Measurements from ENCODE around the gene SAFB.

SAFB gene

DNA sequence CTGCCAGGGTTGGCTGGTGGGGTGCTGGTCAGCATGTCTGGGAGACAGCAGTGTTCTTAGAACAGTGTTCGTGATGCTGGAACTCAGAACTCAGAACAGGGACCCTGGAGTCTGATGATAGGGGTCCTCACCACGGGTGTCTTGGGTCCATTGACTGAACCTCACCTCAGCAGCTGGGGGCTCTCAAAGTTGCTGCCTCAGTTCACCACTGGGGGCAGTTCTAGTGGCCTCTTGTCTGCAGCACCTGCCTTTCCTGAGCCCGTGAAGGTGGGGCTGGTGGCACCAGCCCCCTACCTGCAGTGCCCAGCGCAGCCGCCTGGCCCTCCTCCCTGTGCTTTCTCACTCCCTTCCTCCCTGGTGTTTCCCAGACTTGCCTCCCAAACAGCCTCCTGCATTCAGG, 28.5 kb downstream of the SAFB start:
- Histone ChIP-seq H3K4me1 (ENCODE audit: insufficient read depth, low read length) (no peaks in the 10 kb centered on the region), H3K36me3 (ENCODE audit: insufficient read depth, low read length) (peaks cover 58% of the 10 kb centered on the region), H3K9me3 (ENCODE audit: control insufficient read depth, insufficient read depth, low read length) (no peaks in the 10 kb centered on the region), H3K9ac (ENCODE audit: low read depth, low read length) (no peak overlapping the region)

DNA sequence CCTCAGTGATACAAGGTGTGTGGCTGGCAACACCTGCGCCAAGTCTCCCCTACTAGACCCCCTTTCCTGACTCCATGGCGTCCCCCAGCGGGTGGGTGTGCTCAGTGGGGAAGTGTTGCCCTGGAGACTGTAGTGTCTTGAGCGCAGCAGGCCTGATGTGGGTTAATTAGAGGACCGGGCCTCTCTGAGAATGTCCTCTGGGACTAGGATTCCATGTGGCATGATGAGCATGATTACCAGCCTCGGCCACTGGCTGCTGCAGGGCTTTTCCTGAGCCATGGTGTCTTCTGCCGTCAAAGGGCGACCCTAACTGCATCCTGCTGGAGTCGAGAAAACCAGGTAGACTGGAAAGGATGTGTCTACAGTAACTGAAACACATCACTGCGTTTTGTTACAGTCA, 29.4 kb downstream of the SAFB start:
- Histone ChIP-seq H3K36me3 (ENCODE audit: insufficient read depth, low read length) (peaks cover 54% of the 10 kb centered on the region), H3K9ac (ENCODE audit: low read depth, low read length) (no peak overlapping the region), H3K9me3 (ENCODE audit: control insufficient read depth, insufficient read depth, low read length) (no peaks in the 10 kb centered on the region), H3K4me1 (ENCODE audit: insufficient read depth, low read length) (no peaks in the 10 kb centered on the region)

DNA sequence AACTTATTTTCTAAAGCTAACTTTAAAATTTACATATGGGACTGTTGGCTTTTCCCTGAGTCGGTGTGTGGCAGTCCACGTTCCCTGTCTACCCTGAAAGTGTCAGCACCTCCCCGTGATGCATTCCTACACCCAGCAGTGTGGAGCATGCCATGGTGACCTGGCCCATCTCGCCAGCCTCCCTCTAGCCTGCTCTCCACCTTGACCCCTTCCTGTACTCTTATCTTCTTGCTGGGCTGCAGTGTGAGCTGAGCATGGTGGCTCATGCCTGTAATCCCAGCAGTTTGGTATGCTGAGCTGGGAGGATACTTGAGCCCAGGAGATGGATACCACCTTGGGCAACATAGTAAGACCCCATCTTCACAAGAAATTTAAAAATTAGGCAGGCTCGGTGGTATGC, 32.0 kb downstream of the SAFB start:
- H3K9me3 ChIP-seq (ENCODE audit: control insufficient read depth, insufficient read depth, low read length) = no peaks in the 10 kb centered on the region
- no peaks in the 10 kb centered on the region for H3K4me1 ChIP-seq (ENCODE audit: insufficient read depth, low read length)
- H3K36me3 ChIP-seq (ENCODE audit: insufficient read depth, low read length) = peaks cover 47% of the 10 kb centered on the region
- H3K9ac ChIP-seq (ENCODE audit: low read depth, low read length) = no peak overlapping the region

DNA sequence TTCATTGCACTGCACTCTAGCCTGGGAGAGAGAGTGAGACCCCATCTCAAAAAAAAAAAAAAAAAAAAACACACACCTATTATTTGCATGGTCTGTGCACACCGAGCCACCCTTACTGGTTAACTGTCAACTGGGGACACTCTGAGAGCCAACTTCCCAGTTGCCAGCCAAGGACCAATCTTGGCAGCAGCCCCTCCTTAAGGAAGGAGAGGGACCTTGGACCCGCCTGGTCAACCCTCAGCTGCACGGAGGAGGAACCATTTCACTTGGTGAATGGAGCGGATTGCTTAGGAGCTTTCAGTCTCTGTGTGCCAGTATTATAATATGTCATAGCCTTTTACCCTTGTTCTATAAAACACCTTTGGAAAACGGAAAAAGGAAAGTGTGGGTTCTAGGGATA, 32.5 kb downstream of the SAFB start:
- H3K9ac ChIP-seq (ENCODE audit: low read depth, low read length) = no peak overlapping the region
- H3K36me3 ChIP-seq (ENCODE audit: insufficient read depth, low read length) = peaks cover 48% of the 10 kb centered on the region
- no peaks in the 10 kb centered on the region for H3K9me3 ChIP-seq (ENCODE audit: control insufficient read depth, insufficient read depth, low read length)
- no peaks in the 10 kb centered on the region for H3K4me1 ChIP-seq (ENCODE audit: insufficient read depth, low read length)

DNA sequence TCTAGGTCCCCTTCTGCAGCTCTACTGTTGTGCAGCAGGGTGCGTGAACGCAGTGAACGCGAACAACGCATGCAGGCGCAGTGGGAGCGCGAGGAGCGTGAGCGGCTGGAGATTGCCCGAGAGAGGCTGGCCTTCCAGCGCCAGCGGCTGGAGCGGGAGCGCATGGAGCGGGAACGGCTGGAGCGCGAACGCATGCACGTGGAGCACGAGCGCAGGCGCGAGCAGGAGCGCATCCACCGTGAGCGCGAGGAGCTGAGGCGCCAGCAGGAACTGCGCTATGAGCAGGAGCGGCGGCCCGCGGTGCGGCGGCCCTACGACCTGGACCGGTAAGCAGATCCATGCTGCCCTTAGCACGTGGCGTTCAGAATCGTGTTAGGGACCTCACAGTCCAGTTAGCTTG, 38.6 kb downstream of the SAFB start:
- Histone ChIP-seq H3K36me3 (ENCODE audit: insufficient read depth, low read length) (peaks cover 31% of the 10 kb centered on the region), H3K4me1 (ENCODE audit: insufficient read depth, low read length) (no peaks in the 10 kb centered on the region; the same call in 1 of the 2 replicates), H3K9me3 (ENCODE audit: control insufficient read depth, insufficient read depth, low read length) (no peaks in the 10 kb centered on the region), H3K9ac (ENCODE audit: low read depth, low read length) (no peak overlapping the region)

DNA sequence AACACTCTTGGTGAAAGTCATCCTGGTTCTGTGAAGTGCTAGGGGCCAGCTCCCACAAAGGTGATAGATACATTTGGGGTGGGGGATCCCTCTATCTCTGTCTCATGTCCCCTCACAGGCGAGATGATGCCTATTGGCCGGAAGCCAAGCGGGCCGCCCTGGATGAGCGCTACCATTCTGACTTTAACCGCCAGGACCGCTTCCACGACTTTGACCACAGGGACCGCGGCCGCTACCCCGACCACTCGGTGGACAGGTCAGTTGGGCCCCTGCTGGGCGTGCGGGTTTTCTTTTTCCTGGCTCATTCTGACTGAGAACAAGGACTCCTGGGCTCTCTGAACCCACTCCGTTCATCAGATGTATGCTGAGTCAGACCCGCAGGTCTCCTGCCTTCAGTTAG, 41.0 kb downstream of the SAFB start:
- H3K4me1 ChIP-seq (ENCODE audit: insufficient read depth, low read length) = peaks cover 6% of the 10 kb centered on the region; the same call in 1 of the 2 replicates
- peaks cover 26% of the 10 kb centered on the region for H3K36me3 ChIP-seq (ENCODE audit: insufficient read depth, low read length)
- H3K9me3 ChIP-seq (ENCODE audit: control insufficient read depth, insufficient read depth, low read length) = no peaks in the 10 kb centered on the region
- H3K9ac ChIP-seq (ENCODE audit: low read depth, low read length) = no peak overlapping the region

DNA sequence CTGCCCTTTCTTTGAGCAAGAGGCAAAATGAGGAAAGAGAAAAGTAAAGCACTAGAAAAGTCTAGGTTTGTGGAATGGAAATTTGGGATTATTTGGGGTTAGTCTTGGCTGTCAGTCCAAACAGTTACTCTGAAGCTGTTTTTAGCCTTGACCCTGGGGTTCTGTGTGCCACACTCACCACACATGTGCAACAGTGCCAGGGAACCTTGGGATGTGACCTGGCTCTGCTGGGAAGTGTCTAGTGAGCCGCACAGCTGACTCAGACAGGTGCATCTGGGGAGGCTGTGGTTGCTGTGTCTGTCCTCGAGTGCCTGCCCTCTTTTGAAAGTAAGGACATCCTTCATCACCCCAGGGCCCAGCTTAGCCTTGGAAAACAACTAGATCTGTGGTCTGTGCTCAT, 41.6 kb downstream of the SAFB start:
- H3K36me3 ChIP-seq (ENCODE audit: insufficient read depth, low read length) = peaks cover 25% of the 10 kb centered on the region
- no peaks in the 10 kb centered on the region for H3K9me3 ChIP-seq (ENCODE audit: control insufficient read depth, insufficient read depth, low read length)
- H3K9ac ChIP-seq (ENCODE audit: low read depth, low read length) = no peak overlapping the region
- peaks cover 6% of the 10 kb centered on the region; the same call in 1 of the 2 replicates for H3K4me1 ChIP-seq (ENCODE audit: insufficient read depth, low read length)

DNA sequence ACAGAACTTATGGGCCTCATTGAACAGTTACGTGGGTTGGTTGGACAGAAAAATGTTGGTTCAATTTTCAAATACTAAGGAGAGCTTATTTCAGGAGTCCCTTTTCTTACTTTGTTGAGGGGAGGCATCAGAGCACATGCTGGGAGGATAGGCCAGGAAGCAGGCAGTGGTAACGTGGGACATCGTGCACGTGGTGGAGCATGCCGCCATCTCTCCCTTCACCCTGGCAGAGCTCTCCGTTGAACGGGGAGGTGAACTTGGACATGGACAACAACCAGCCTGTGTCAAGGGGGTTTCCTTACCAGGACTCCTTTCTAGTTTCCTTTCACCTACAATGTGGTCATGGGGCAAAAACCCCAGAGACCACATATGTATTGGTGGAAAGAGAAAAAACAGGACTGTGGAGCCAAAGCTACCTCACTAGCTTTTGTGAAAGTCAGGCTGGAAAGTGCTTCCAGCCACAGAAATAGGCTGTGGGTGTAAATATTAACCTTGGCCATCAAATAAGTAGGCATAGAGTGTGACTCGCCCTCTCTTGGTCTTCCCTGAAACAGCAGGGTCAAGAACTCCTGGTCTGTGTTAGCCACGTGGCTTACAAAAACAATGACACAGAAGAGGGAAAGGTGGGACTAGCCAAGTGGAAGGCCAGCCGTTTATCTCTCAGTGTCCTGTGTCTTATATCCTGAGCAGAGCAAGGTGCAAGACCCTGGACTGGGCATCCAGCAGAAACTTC, 43.1 kb downstream of the SAFB start:
- Histone ChIP-seq H3K4me1 (ENCODE audit: insufficient read depth, low read length) (peaks cover 6% of the 10 kb centered on the region; the same call in 1 of the 2 replicates), H3K9ac (ENCODE audit: low read depth, low read length) (no peak overlapping the region), H3K9me3 (ENCODE audit: control insufficient read depth, insufficient read depth, low read length) (no peaks in the 10 kb centered on the region), H3K36me3 (ENCODE audit: insufficient read depth, low read length) (peaks cover 13% of the 10 kb centered on the region)

DNA sequence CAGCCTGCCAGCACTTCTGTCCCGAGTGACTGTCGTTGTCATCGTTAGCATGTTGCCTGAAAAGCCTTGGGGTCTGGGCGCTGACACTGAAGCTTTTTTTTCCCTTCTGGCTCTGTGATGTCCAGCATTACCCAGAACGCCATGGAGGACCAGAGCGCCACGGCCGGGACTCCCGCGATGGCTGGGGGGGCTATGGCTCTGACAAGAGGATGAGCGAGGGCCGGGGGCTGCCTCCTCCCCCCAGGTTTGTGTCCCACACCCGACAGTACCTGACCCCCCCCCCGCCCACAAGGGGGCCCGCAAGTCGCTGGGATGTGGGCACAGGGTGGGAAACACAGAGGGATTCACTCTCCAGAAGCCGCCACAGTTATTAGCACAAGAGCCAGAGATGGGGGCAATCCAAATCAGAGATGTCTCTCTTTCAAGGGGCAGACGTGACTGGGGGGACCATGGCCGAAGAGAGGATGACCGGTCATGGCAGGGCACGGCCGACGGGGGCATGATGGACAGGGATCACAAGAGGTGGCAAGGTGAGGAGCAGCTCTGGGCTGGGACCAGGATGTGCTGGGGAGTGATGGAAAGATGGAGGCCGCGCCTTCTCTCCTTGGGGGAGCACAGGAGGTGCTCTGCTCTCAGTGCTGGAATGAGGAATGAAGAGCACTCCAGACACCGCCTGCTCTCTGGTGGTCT, 44.2 kb downstream of the SAFB start:
- Histone ChIP-seq H3K4me1 (ENCODE audit: insufficient read depth, low read length) (peaks cover 6% of the 10 kb centered on the region; the same call in 1 of the 2 replicates), H3K36me3 (ENCODE audit: insufficient read depth, low read length) (peaks cover 13% of the 10 kb centered on the region), H3K9ac (ENCODE audit: low read depth, low read length) (no peak overlapping the region), H3K9me3 (ENCODE audit: control insufficient read depth, insufficient read depth, low read length) (no peaks in the 10 kb centered on the region)

DNA sequence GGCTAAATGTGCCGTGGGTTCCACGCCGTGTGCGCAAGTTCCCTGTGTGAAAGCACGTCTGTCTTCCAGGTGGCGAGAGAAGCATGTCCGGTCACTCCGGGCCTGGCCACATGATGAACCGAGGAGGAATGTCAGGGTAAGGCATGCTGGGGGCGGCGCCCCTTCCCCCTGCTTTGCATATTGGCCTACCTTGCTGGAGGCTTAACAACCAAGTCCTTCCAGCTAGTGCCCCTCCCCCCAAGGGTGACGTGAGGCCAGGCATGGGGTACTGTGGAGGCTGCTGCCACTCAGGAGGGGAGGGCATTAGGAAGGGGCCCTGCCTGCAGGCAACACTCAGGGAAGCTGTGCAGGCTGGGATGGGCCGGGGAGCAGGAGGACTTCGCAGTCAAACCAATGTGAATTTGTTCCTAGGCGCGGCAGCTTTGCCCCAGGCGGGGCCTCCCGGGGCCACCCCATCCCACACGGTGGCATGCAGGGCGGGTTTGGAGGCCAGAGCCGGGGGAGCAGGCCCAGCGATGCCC, 44.9 kb downstream of the SAFB start:
- Histone ChIP-seq H3K9me3 (ENCODE audit: control insufficient read depth, insufficient read depth, low read length) (no peaks in the 10 kb centered on the region), H3K9ac (ENCODE audit: low read depth, low read length) (no peak overlapping the region), H3K36me3 (ENCODE audit: insufficient read depth, low read length) (peaks cover 13% of the 10 kb centered on the region), H3K4me1 (ENCODE audit: insufficient read depth, low read length) (peaks cover 6% of the 10 kb centered on the region; the same call in 1 of the 2 replicates)

DNA sequence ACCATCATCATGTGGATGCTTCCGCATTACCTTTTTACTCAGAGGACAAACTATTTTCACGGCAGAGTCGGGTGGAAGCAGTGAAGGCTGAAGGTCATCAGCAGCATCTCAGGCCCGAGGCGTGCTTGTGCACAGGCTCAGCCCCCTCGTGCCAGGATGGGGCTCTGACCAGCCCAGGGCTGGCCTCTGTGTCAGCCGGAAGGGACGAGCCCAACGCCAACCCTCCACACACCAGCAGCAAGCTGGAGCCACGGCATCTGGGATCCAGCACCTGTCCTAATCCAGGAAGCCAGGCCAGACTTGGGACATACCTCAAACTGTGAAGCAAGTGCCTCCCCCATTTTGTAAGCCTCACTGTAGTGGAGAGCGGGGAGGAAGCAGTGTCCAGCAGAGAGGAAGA, 46.3 kb downstream of the SAFB start:
- no peaks in the 10 kb centered on the region for H3K9me3 ChIP-seq (ENCODE audit: control insufficient read depth, insufficient read depth, low read length)
- no peak overlapping the region for H3K9ac ChIP-seq (ENCODE audit: low read depth, low read length)
- peaks cover 6% of the 10 kb centered on the region; the same call in 1 of the 2 replicates for H3K4me1 ChIP-seq (ENCODE audit: insufficient read depth, low read length)
- peaks cover 13% of the 10 kb centered on the region for H3K36me3 ChIP-seq (ENCODE audit: insufficient read depth, low read length)

DNA sequence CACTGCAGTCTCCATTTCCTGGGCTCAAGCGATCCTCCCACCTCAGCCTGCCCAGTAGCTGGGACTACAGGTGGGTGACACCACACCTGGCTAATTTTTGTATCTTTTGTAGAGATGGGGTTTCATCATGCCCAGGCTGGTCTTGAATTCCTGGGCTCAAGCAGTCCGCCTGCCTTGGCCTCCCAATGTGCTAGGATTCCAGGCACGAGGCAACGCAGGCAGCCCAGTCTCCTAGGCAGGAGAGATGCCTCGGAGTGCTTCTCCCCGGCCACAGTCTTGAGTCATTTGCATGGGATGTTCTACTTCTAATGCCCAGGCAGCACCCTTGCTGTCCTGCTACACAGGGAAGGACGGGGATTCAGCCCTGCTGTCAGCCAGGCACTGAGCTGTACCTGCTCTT, 48.7 kb downstream of the SAFB start:
- Histone ChIP-seq H3K36me3 (ENCODE audit: insufficient read depth, low read length) (no peaks in the 10 kb centered on the region), H3K9me3 (ENCODE audit: control insufficient read depth, insufficient read depth, low read length) (no peaks in the 10 kb centered on the region), H3K4me1 (ENCODE audit: insufficient read depth, low read length) (peaks cover 6% of the 10 kb centered on the region; the same call in 1 of the 2 replicates), H3K9ac (ENCODE audit: low read depth, low read length) (no peak overlapping the region)

DNA sequence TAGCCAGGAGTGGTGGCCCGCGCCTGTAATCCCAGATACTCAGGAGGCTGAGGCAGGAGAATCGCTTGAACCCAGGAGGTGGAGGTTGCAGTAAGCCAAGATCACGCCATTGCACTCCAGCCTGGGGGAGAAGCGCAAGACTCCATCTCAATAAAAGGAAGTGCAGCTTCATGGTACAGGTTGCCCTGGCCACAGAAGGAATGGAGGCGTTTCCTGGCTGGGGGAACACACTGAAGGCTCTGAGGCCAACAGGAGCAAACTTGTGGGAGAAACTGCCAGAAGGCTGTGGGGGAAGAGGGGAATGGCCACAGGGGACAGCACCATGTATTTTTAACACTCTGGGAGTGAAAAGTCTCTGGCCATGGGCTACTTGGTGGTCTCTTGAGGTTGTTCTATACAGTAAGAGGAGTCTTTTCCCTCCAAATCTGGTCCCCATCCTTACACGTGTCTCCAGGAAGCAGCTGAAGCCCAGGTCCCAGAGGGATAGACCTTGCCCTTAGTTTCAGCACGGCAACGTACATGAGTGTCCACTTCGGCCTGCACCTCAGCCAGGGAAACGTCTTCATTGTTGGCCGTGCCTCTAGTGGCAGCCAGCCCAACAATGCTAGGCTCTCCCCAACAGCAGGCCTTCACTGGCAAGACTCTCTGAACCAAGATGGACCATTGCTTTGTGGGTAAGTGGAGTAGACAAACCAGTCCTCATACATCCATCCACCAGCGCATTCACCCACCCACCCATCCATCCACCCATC, 50.0 kb downstream of the SAFB start:
- H3K4me1 ChIP-seq (ENCODE audit: insufficient read depth, low read length) = no peaks in the 10 kb centered on the region
- H3K9ac ChIP-seq (ENCODE audit: low read depth, low read length) = no peak overlapping the region
- H3K9me3 ChIP-seq (ENCODE audit: control insufficient read depth, insufficient read depth, low read length) = no peaks in the 10 kb centered on the region
- H3K36me3 ChIP-seq (ENCODE audit: insufficient read depth, low read length) = no peaks in the 10 kb centered on the region

DNA sequence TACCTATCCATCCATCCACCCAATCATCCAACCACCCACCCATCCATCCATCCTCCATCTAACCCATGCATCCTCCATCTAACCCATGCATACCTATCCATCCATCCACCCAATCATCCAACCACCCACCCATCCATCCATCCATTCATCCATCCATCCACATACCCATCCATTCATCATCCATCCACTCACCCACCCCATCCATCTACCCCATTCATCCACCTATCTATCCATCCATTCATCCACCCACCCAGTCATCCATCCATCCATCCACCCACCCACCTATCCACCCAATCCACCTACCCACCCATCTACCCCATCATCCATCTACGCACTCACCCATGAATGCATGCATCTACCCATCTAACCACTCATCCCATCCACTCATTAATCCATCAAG, 50.9 kb downstream of the SAFB start:
- Histone ChIP-seq H3K36me3 (ENCODE audit: insufficient read depth, low read length) (no peaks in the 10 kb centered on the region), H3K9ac (ENCODE audit: low read depth, low read length) (no peak overlapping the region), H3K4me1 (ENCODE audit: insufficient read depth, low read length) (no peaks in the 10 kb centered on the region), H3K9me3 (ENCODE audit: control insufficient read depth, insufficient read depth, low read length) (no peaks in the 10 kb centered on the region)
